Measurements from ENCODE around the gene PRKCE. TPM values are rescaled to one million over a fixed set of nuclear protein-coding genes. Genes with fewer than 3 reads are reported as not detected.

Gene PRKCE
- total and polyA plus RNA-seq, 2 of the 8 experiments (the other 6 are each of a cell fraction or from before 2014, with no cell fraction given) = 0.54 to 2.1 TPM

DNA sequence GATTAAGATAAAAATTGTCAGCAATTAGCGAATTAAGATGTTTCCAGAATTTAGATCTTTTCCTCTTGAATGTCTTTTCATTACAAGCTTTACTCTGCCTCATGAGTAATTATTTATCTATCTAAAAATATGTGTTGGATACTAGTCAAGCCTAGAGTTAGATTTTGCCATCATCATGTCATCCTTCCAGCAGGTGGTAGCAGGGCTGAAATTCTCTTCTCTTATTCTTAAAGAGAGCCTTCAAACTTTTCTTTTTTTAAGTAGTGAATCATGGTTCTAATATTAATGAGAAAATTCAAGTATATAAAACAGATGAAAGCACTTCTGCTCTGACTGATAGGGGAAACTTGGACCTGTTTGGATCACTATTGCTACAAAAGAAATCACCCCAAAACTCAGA, 405.1 kb downstream of the PRKCE start:
- Histone ChIP-seq H2BK15ac (ENCODE audit: low read length) (no peak overlapping the region), H3K27me3 (replicated peaks in 1 of 4; ENCODE audit: control insufficient read depth in 3 of 4, extremely low read depth in 1 of 4, insufficient read depth in 3 of 4, low read length in 3 of 4) (no peaks in the 10 kb centered on the region), H3K23me2 (ENCODE audit: low read depth, low read length) (no peaks in the 10 kb centered on the region), H3K9ac (replicated peaks in 1 of 4; ENCODE audit: extremely low read depth in 1 of 4, low read depth in 3 of 4, low read length in 3 of 4) (no peak overlapping the region), H4K20me1 (replicated peaks in 1 of 2; ENCODE audit: control insufficient read depth in 1 of 2, insufficient read depth in 2 of 2, low read length in 2 of 2) (no peaks in the 10 kb centered on the region), H3K4me3 (ENCODE audit: extremely low read depth in 1 of 4, insufficient read depth in 2 of 4, low read depth in 3 of 4, low read length in 4 of 4) (no peak overlapping the region), H2AFZ (ENCODE audit: low read length) (no peak overlapping the region), H2BK5ac (ENCODE audit: low read depth, low read length) (no peak overlapping the region), H2BK20ac (ENCODE audit: low read length) (no peak overlapping the region), H3K4me2 (ENCODE audit: insufficient read depth in 1 of 2, low read depth in 2 of 2, low read length in 2 of 2) (no peak overlapping the region), H3K4me1 (replicated peaks in 1 of 4; ENCODE audit: control insufficient read depth in 3 of 4, insufficient read depth in 4 of 4, low read length in 3 of 4) (no peaks in the 10 kb centered on the region), H3K36me3 (ENCODE audit: control insufficient read depth in 2 of 4, insufficient read depth in 4 of 4, low read length in 3 of 4) (no peaks in the 10 kb centered on the region), H3K18ac (ENCODE audit: extremely low read depth, low read length) (no peak overlapping the region), H3K56ac (replicated peaks; ENCODE audit: insufficient read length, low read depth, low read length) (no peak overlapping the region), H3K4ac (replicated peaks; ENCODE audit: insufficient read length, low read depth, low read length) (no peak overlapping the region), H3K27ac (ENCODE audit: low read depth, low read length) (no peak overlapping the region), H3K23ac (ENCODE audit: insufficient read length) (no peak overlapping the region), H4K5ac (ENCODE audit: insufficient read length, low read depth, low read length) (no peak overlapping the region), H3K79me1 (ENCODE audit: low read depth, low read length) (no peaks in the 10 kb centered on the region), H3K79me2 (ENCODE audit: control insufficient read depth in 1 of 2, insufficient read depth in 2 of 2, low read length in 2 of 2) (no peaks in the 10 kb centered on the region), H4K91ac (replicated peaks; ENCODE audit: insufficient read length, low read length) (no peak overlapping the region), H4K8ac (ENCODE audit: extremely low read depth, insufficient read depth, low read length) (no peak overlapping the region), H2AK5ac (ENCODE audit: low read depth, low read length) (no peak overlapping the region), H2BK12ac (ENCODE audit: low read depth, low read length) (no peak overlapping the region), H3K14ac (ENCODE audit: insufficient read length) (no peak overlapping the region), H3K9me3 (ENCODE audit: insufficient read depth in 2 of 2, low read depth in 1 of 2, low read length in 1 of 2) (no peaks in the 10 kb centered on the region), H2BK120ac (replicated peaks; ENCODE audit: low read depth, low read length) (no peak overlapping the region)
- DNase-seq (ENCODE audit: low read depth in 1 of 2, low spot score in 2 of 2) (no peak), FAIRE-seq (no peak)
- WGBS, 2 experiments (ENCODE audit: extremely low coverage in 1 of 2, insufficient coverage in 1 of 2, insufficient read length in 1 of 2, insufficient replicate concordance in 2 of 2, low coverage in 1 of 2, low lambda C conversion rate in 2 of 2, missing lambda C conversion rate in 1 of 2) = 78% methylated on average over 1 of the region's 1 CpG; no CpG with 5 or more reads in 1 of the 2 experiments
- POLR2A ChIA-PET (ENCODE audit: partially characterized antibody) = no interaction called here
- CTCF ChIA-PET (ENCODE audit: partially characterized antibody) = interaction anchor here (1.0 to 3.1 kb wide), 2 partner anchors 64 to 129 kb away, joined by 6 to 9 read pairs; no protein-coding TSS in a partner anchor
- TF ChIP-seq HDAC6 (IDR thresholded peaks at IDR 0.05; ENCODE audit: low read depth, low read length) (no peak), PHF8 (conservative IDR thresholded peaks at IDR 0.05; ENCODE audit: low read depth, low read length) (no peak), BCL11A (IDR thresholded peaks at IDR 0.05; ENCODE audit: low read depth in 2 of 2, low read length in 2 of 2) (no peak), TAF7 (optimal IDR thresholded peaks at IDR 0.05; ENCODE audit: borderline replicate concordance, low read depth, low read length) (no peak), GTF2F1 (IDR thresholded peaks at IDR 0.05; ENCODE audit: borderline replicate concordance, low read depth, low read length) (no peak), MAFK (IDR thresholded peaks at IDR 0.05; ENCODE audit: low read depth, low read length) (no peak), FOSL1 (IDR thresholded peaks at IDR 0.05; ENCODE audit: insufficient read depth, low read depth, low read length) (no peak), SIRT6 (IDR thresholded peaks at IDR 0.05; ENCODE audit: low read length) (no peak), GABPA (IDR thresholded peaks at IDR 0.05; ENCODE audit: borderline replicate concordance, insufficient read depth, low read length) (no peak), POU5F1 (IDR thresholded peaks at IDR 0.05; ENCODE audit: low read depth, low read length) (no peak), ZNF274 (IDR thresholded peaks at IDR 0.05; ENCODE audit: borderline replicate concordance, extremely low read depth, low read length) (no peak), POLR2AphosphoS5 (IDR thresholded peaks at IDR 0.05; ENCODE audit: low read depth, low read length) (no peak), ASH2L (IDR thresholded peaks at IDR 0.05; ENCODE audit: low read length) (no peak), EP300 (IDR thresholded peaks at IDR 0.05; ENCODE audit: borderline replicate concordance in 1 of 2, low read depth in 2 of 2, low read length in 2 of 2) (no peak), HDAC2 (IDR thresholded peaks at IDR 0.05; ENCODE audit: borderline replicate concordance in 1 of 2, low read depth in 2 of 2, low read length in 2 of 2) (no peak)
